Testis (tissue), 3 donors: Measurements from ENCODE around the gene NDRG3. TPM values are rescaled to one million over a fixed set of nuclear protein-coding genes. Genes with fewer than 3 reads are reported as not detected.
"Not testable (repeated sequence)": the region's sequence is repeated elsewhere in the genome, so short reads cannot be mapped to it uniquely, and the experiment has no call there.

Source experiments
- DNase-seq: peaks from one replicate; pipeline ENCODE4 v3.0.0-alpha.2; 2019
- H3K27ac ChIP-seq, 2 donors: fragments of 200-600 bp; sonication (generic); one replicate each; pipeline ENCODE4 v1.5.1; 2019
- H3K27me3 ChIP-seq: fragments of 200-600 bp; sonication (generic); one replicate; pipeline ENCODE4 v1.5.1; 2019
- H3K36me3 ChIP-seq: fragments of 200-600 bp; sonication (generic); one replicate; pipeline ENCODE4 v1.5.1; 2017; ENCODE audit warnings: low read depth; ENCODE audit errors: missing control alignments
- H3K4me1 ChIP-seq: fragments of 200-600 bp; sonication (generic); one replicate; pipeline ENCODE4 v1.5.1; 2019
- H3K4me3 ChIP-seq, 2 donors: fragments of 200-600 bp; sonication (generic); one replicate each; pipeline ENCODE4 v1.5.1; 2017 to 2019
- H3K9me3 ChIP-seq: fragments of 200-600 bp; sonication (generic); one replicate; pipeline ENCODE4 v1.5.1; 2017
- POLR2A ChIP-seq: fragments of 450-650 bp; IDR thresholded peaks from one replicate; pipeline ENCODE4 v1.6.1; 2017; ENCODE audit warnings: antibody characterized with exemption, mild to moderate bottlenecking, moderate library complexity
- WGBS, 2 donors: methylation state at CpG; one replicate each; pipeline ENCODE4 v1.1.5; 2018; 5-methylcytosine and 5-hydroxymethylcytosine counted together
- intact Hi-C: fragments of 100-400 bp; cut with DNase I; formaldehyde crosslinking; loops from one replicate; pipeline ENCODE4 v1.15.1; 2023; ENCODE audit warnings: low total_unique reads
- polyA plus RNA-seq: library from polyadenylated mRNA; stranded (reverse); fragments of 350-450 nt; fragmentation: Illumina TruSeq; extraction: RNeasy Lipid Tissue Mini Kit (QIAGEN cat#74804); gene quantifications from one replicate; pipeline ENCODE4 v1.2.3, GENCODE V29; 2014; ENCODE audit warnings: low read depth, low replicate concordance; ENCODE audit not compliant: insufficient read depth
- total RNA-seq, 2 donors: library from RNA; depleted of rRNA; stranded (reverse); fragments of >200 nt; gene quantifications; one replicate each; pipeline ENCODE4 v1.2.3, GENCODE V29; 2016
- TF ChIP-seq, protein P1 (sequence below), 3 experiments: fragments of 450-650 bp in 2 of 3; fragments of 200-600 bp in 1 of 3; sonication (generic) in 1 of 3; IDR thresholded peaks; one replicate each; pipeline ENCODE4 v1.5.1; 2016 to 2019; ENCODE audit warnings: antibody characterized with exemption in 3 of 3, mild to moderate bottlenecking in 2 of 3, moderate library complexity in 1 of 3

The NDRG3 gene
- total and polyA plus RNA-seq, 3 donors from 2014 or later = 65.3 to 202 (median 70.7) TPM

DNA sequence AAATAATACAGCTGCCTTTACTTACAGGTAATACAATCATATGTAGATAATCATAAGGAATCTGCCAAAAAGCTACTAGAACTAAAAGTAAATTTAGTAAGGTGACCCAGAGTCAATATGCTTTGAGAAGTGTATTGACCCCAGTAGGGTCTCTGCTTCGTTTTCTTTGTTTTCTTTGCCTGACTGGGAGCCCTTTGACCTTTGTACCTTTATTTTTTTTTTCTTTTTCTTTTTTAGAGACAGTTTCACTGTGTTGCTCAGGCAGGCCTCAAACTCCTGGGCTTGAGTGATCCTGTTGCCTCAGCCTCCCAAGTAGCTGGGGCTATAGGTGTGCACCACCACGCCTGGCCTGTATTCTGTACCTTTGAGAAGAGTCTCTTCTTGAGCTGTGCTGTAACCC is 122.4 kb downstream of the NDRG3 start:
- H3K27ac ChIP-seq = no peak overlapping the region
- no peak for DNase-seq

DNA sequence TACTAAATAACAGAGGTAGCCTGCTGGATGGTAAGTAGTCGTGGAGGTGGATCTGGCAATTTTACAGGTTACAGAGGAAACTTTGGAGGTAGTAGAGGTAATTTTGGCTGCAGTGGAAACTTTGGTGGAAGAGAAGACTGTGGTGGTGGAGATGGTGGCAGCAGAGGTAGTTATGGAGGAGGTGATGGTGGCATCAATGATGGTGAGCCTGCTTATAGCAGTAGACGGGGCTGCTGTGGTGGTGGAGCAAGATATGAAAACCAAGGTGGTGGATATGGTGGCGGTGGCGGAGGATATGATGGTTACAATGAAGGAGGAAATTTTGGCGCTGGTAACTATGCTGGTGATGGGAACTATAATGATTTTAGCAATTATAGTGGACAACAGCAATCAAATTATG is 125.0 kb downstream of the NDRG3 start:
- WGBS, 2 donors = 95% methylated on average over 5 of the region's 5 CpGs
- DNase-seq = no peak
- Histone ChIP-seq H3K27ac (no peak overlapping the region), H3K27me3 (no peaks in the 10 kb centered on the region), H3K9me3 (no peaks in the 10 kb centered on the region), H3K36me3 (no peaks in the 10 kb centered on the region), H3K4me1 (no peaks in the 10 kb centered on the region), H3K4me3 (no peak overlapping the region)
- intact Hi-C loops = no loop called here
- TF ChIP-seq, protein P1, sequence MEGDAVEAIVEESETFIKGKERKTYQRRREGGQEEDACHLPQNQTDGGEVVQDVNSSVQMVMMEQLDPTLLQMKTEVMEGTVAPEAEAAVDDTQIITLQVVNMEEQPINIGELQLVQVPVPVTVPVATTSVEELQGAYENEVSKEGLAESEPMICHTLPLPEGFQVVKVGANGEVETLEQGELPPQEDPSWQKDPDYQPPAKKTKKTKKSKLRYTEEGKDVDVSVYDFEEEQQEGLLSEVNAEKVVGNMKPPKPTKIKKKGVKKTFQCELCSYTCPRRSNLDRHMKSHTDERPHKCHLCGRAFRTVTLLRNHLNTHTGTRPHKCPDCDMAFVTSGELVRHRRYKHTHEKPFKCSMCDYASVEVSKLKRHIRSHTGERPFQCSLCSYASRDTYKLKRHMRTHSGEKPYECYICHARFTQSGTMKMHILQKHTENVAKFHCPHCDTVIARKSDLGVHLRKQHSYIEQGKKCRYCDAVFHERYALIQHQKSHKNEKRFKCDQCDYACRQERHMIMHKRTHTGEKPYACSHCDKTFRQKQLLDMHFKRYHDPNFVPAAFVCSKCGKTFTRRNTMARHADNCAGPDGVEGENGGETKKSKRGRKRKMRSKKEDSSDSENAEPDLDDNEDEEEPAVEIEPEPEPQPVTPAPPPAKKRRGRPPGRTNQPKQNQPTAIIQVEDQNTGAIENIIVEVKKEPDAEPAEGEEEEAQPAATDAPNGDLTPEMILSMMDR (IDR thresholded peaks at IDR 0.05) = no peak
- TF ChIP-seq POLR2A = no peak

More for the DNA sequence above, 122.4 kb downstream of the NDRG3 start:
- Histone ChIP-seq H3K4me1 (no peaks in the 10 kb centered on the region), H3K9me3 (no peaks in the 10 kb centered on the region), H3K27me3 (no peaks in the 10 kb centered on the region), H3K4me3 (no peak overlapping the region), H3K36me3 (no peaks in the 10 kb centered on the region)
- 82 to 85% methylated on average over 2 of the region's 2 CpGs for WGBS, 2 donors
- intact Hi-C loops = no loop called here
- TF ChIP-seq POLR2A = no peak
- TF ChIP-seq, protein P1 (IDR thresholded peaks at IDR 0.05) = no peak

DNA sequence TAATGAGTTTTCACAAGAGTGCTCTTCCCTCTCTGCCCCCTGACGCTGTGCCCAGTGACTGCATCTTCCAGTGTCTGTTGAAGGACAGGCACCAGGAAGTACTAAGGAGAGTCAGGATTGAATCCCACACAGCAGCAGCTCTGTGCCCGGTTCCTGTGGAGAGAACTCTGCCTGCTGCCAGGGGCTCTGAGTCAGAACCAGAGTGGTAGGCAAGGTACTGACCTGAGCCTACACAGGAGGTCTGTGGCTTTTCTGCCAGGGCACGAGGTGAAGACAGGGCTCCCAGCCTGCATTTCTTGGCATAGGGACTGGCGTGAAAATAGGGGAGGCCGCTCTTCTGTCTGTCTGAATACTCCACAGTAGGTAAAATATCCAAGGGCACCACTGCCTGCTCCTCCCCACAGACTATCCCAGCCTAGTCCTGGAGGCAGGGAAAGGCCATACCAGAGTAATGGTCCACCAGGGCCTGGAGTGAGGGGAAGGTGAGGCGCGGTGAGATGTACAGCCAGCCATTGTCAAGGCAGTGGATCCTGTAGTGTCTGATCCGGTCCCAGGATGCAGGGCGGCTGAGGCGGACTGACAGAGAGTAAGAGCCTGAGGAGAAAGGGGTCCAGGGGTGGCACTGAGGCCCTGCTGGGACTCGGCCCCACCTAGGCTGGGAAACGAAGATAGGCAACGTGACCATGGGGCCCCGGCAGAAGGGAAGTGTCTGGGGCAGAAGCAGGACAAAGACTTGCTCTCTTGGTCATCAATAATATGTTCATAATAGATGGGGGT is 130.9 kb downstream of the NDRG3 start:
- Histone ChIP-seq H3K27me3 (no peaks in the 10 kb centered on the region), H3K9me3 (no peaks in the 10 kb centered on the region), H3K4me3 (no peak overlapping the region), H3K4me1 (no peaks in the 10 kb centered on the region), H3K36me3 (no peaks in the 10 kb centered on the region), H3K27ac (no peak overlapping the region)
- TF ChIP-seq, protein P1 (IDR thresholded peaks at IDR 0.05) = no peak
- TF ChIP-seq POLR2A = no peak
- intact Hi-C loops = no loop called here
- WGBS, 2 donors = 83 to 91% methylated on average over 14 of the region's 14 CpGs
- no peak for DNase-seq

DNA sequence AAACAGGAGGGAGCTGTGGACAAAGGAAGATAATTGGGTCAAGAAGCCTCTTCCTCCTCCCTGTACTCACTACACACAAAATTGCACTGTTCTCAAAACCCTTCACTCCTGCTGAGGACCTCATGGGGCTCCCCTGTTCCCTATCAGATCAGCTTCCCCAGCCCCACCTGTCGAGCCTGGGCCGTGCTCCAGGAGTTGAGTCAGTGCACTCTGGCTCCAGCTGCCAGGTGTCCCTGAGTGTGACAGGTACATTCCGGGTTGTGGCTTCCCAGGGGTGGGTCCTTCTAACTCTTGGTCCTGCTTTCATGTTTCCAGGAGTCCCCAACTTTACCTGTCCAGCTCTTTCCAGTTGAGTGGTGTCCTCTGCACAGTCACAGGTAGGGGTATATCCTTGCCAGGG is 131.9 kb downstream of the NDRG3 start:
- TF ChIP-seq, protein P1 (IDR thresholded peaks at IDR 0.05) = no peak
- TF ChIP-seq POLR2A = no peak
- no peak for DNase-seq
- intact Hi-C loops = no loop called here
- Histone ChIP-seq H3K36me3 (no peaks in the 10 kb centered on the region), H3K4me3 (no peak overlapping the region), H3K9me3 (no peaks in the 10 kb centered on the region), H3K27ac (no peak overlapping the region), H3K27me3 (no peaks in the 10 kb centered on the region), H3K4me1 (no peaks in the 10 kb centered on the region)
- 78 to 100% methylated on average over 3 of the region's 3 CpGs for WGBS, 2 donors

DNA sequence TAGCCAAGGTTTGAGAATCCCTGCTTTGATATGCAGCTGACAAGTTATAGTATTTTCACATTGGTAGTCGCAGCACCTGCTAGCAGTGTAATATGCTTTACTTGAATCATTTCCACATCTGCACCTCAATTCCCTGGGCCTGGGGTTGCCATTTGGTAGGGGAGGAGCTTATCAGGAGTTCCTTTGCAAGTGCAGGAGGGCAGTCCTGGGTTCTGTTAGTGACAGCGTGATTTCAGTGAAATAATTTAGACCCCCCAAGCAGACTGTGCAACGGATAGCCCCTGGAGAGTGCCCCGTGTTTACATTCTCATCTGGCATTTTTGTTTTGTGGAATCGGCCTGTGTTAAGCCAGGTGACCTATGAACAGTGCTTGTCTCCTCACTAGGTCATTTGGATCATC is 134.3 kb downstream of the NDRG3 start:
- no peaks in the 10 kb centered on the region for H3K9me3 ChIP-seq
- no peak overlapping the region for H3K4me3 ChIP-seq
- no peak for DNase-seq
- intact Hi-C loops = no loop called here
- WGBS, 2 donors = 90 to 93% methylated on average over 5 of the region's 5 CpGs
- no peaks in the 10 kb centered on the region for H3K36me3 ChIP-seq
- H3K4me1 ChIP-seq = peaks cover 3% of the 10 kb centered on the region
- no peaks in the 10 kb centered on the region for H3K27me3 ChIP-seq
- no peak overlapping the region for H3K27ac ChIP-seq
- TF ChIP-seq POLR2A = no peak
- TF ChIP-seq, protein P1 (IDR thresholded peaks at IDR 0.05) = no peak

DNA sequence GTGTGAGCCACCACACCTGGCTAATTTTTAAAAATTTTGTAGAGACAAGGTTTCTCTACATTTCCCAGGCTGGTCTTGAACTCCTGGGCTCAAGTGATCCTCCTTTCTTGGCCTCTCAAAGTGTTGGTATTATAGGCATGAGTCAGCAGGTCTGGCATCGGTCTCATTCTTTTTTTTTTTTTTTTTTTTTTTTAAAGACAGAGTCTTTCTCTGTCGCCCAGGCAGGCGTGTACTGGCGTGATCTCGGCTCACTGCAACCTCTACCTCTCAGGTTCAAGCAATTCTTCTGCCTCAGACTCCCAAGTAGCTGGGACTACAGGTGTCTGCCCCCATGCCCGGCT is 137.5 kb downstream of the NDRG3 start:
- intact Hi-C loops = loop anchor here (5.0 to 10.0 kb wide), 2 partner anchors 36 to 64 kb away; partner anchors contain the start of genes MYL9 and TGIF2
- not testable (repeated sequence) for H3K9me3 ChIP-seq, H3K4me3 ChIP-seq, H3K36me3 ChIP-seq, DNase-seq, H3K27me3 ChIP-seq, H3K4me1 ChIP-seq, H3K27ac ChIP-seq
- WGBS, 2 donors = 92 to 94% methylated on average over 6 of the region's 6 CpGs
